Measurements from ENCODE around the gene ACOT2. TPM values are rescaled to one million over a fixed set of nuclear protein-coding genes. Genes with fewer than 3 reads are reported as not detected.

ACOT2 gene
- total and polyA plus RNA-seq, 4 donors = 19.4 to 36.9 (median 24.3) TPM

GRCh38 chr14:73619524-73619923, 50.5 kb downstream of the ACOT2 start:
- WGBS, 2 donors = 88 to 89% methylated on average over 1 of the region's 1 CpG
- H3K9me3 ChIP-seq (ENCODE audit: control insufficient read depth, low read length) = no peaks in the 10 kb centered on the region
- no peaks in the 10 kb centered on the region for H3K36me3 ChIP-seq (ENCODE audit: control insufficient read depth in 1 of 2, insufficient read depth in 2 of 2, low read length in 1 of 2)
- H3K27ac ChIP-seq (ENCODE audit: low read depth in 1 of 2, low read length in 2 of 2) = no peak overlapping the region
- ATAC-seq (ENCODE audit: low FRiP score) (no peak), DNase-seq (no peak)
- no peaks in the 10 kb centered on the region for H3K4me1 ChIP-seq (ENCODE audit: control insufficient read depth in 1 of 2, insufficient read depth in 2 of 2, low read length in 2 of 2)
- no peak overlapping the region for H3K4me3 ChIP-seq (ENCODE audit: low read length in 2 of 2)
- intact Hi-C loops (cut with DNase I) = loop anchor here in 1 of 2 donors (10.0 kb wide), 1 partner anchor 55 kb away; the partner anchor contains the start of gene ACOT2
- H3K27me3 ChIP-seq (ENCODE audit: control insufficient read depth in 1 of 2, insufficient read depth in 2 of 2, low read length in 1 of 2) = no peaks in the 10 kb centered on the region

GRCh38 chr14:73620268-73620667, 51.3 kb downstream of the ACOT2 start:
- Histone ChIP-seq H3K4me3 (ENCODE audit: low read length in 2 of 2) (no peak overlapping the region), H3K36me3 (ENCODE audit: control insufficient read depth in 1 of 2, insufficient read depth in 2 of 2, low read length in 1 of 2) (no peaks in the 10 kb centered on the region), H3K4me1 (ENCODE audit: control insufficient read depth in 1 of 2, insufficient read depth in 2 of 2, low read length in 2 of 2) (no peaks in the 10 kb centered on the region), H3K27me3 (ENCODE audit: control insufficient read depth in 1 of 2, insufficient read depth in 2 of 2, low read length in 1 of 2) (no peaks in the 10 kb centered on the region), H3K27ac (ENCODE audit: low read depth in 1 of 2, low read length in 2 of 2) (no peak overlapping the region), H3K9me3 (ENCODE audit: control insufficient read depth, low read length) (no peaks in the 10 kb centered on the region)
- intact Hi-C loops (cut with DNase I) = no loop called here
- ATAC-seq (ENCODE audit: low FRiP score) (no peak), DNase-seq (no peak)
- WGBS, 2 donors = 84 to 87% methylated on average over 10 of the region's 10 CpGs

- Histone ChIP-seq H3K27ac (ENCODE audit: low read depth in 1 of 2, low read length in 2 of 2) (no peak overlapping the region), H3K4me3 (ENCODE audit: low read length in 2 of 2) (no peak overlapping the region), H3K27me3 (ENCODE audit: control insufficient read depth in 1 of 2, insufficient read depth in 2 of 2, low read length in 1 of 2) (no peaks in the 10 kb centered on the region), H3K36me3 (ENCODE audit: control insufficient read depth in 1 of 2, insufficient read depth in 2 of 2, low read length in 1 of 2) (no peaks in the 10 kb centered on the region), H3K4me1 (ENCODE audit: control insufficient read depth in 1 of 2, insufficient read depth in 2 of 2, low read length in 2 of 2) (no peaks in the 10 kb centered on the region), H3K9me3 (ENCODE audit: control insufficient read depth, low read length) (no peaks in the 10 kb centered on the region)
- ATAC-seq (ENCODE audit: low FRiP score) (no peak), DNase-seq (no peak)
- intact Hi-C loops (cut with DNase I) = no loop called here
- 92 to 93% methylated on average over 4 of the region's 4 CpGs for WGBS, 2 donors
Observed at GRCh38 chr14:73623504-73624054, 54.6 kb downstream of the ACOT2 start.

Other genes starting within 250 kb of the ACOT2 start
- gene NUMB, start 110.7 kb upstream of the ACOT2 start, total RNA-seq = 10 to 100 TPM; 67.5 to 99.3 TPM
- 10 to 100 TPM; 27.2 to 33.7 TPM for gene NUMB, start 110.7 kb upstream of the ACOT2 start, polyA plus RNA-seq
- gene RIOX1, start 78.3 kb upstream of the ACOT2 start, total RNA-seq = 1 to 10 TPM; 7.1 to 9.2 TPM
- gene RIOX1, start 78.3 kb upstream of the ACOT2 start, polyA plus RNA-seq = 1 to 10 TPM; 2.5 to 4.0 TPM
- gene ACOT1, start 32.1 kb upstream of the ACOT2 start, total RNA-seq = 1 to 10 TPM; 4.6 to 9.0 TPM
- 1 to 10 TPM; 5.2 to 5.4 TPM for gene ACOT1, start 32.1 kb upstream of the ACOT2 start, polyA plus RNA-seq
- under 1 TPM; 0.10 to 0.96 TPM for gene HEATR4, start 10.3 kb upstream of the ACOT2 start, total RNA-seq
- under 1 TPM; 0.15 to 0.38 TPM for gene HEATR4, start 10.3 kb upstream of the ACOT2 start, polyA plus RNA-seq
- 1 to 10 TPM in 1 of 2 donors, under 1 TPM in 1; 0.39 to 1.3 TPM for gene ACOT4, start 22.7 kb downstream of the ACOT2 start, total RNA-seq
- gene ACOT4, start 22.7 kb downstream of the ACOT2 start, polyA plus RNA-seq = 1 to 10 TPM in 1 of 2 donors, under 1 TPM in 1; 0.15 to 1.6 TPM
- not detected for gene ACOT6, start 43.3 kb downstream of the ACOT2 start, total RNA-seq
- gene ACOT6, start 43.3 kb downstream of the ACOT2 start, polyA plus RNA-seq = not detected
- gene DNAL1, start 75.8 kb downstream of the ACOT2 start, total RNA-seq = 10 to 100 TPM; 13.0 to 17.2 TPM
- gene DNAL1, start 75.8 kb downstream of the ACOT2 start, polyA plus RNA-seq = 10 to 100 TPM in 1 of 2 donors, 1 to 10 TPM in 1; 5.7 to 11.8 TPM
- gene PNMA1, start 145.2 kb downstream of the ACOT2 start, total RNA-seq = 10 to 100 TPM; 36.7 to 45.5 TPM
- 10 to 100 TPM; 22.4 to 35.2 TPM for gene PNMA1, start 145.2 kb downstream of the ACOT2 start, polyA plus RNA-seq

All from aorta (tissue), 5 donors.